Astrocyte (in vitro differentiated cells and primary cell): ENCODE data around the gene WDR27. TPM values are rescaled to one million over a fixed set of nuclear protein-coding genes. Genes with fewer than 3 reads are reported as not detected.

Experiments used
- total RNA-seq: library from RNA; stranded (reverse); gene quantifications from 2 replicates; pipeline ENCODE4 v1.2.1, GENCODE V29; 2021

Gene WDR27
- total RNA-seq, 1 donor from 2014 or later: 31.2 TPM

Other genes starting within 250 kb of the WDR27 start
- 34.6 and 37.7 TPM in 2 replicates for gene C6orf120, start 97 bp upstream of the WDR27 start, total RNA-seq
- 28.6 and 30.9 TPM in 2 replicates for gene PHF10, start 22.5 kb upstream of the WDR27 start, total RNA-seq
- gene DYNLT2, start 49.5 kb upstream of the WDR27 start, total RNA-seq: 0.53 and 1.0 TPM in 2 replicates
- gene ERMARD, start 49.6 kb upstream of the WDR27 start, total RNA-seq: 13.1 and 17.5 TPM in 2 replicates